SK-N-DZ (cell line): ENCODE results near the gene TBX1.
"Not testable (repeated sequence)": the region's sequence is repeated elsewhere in the genome, so short reads cannot be mapped to it uniquely, and the experiment has no call there.

Experiments used
- DNase-seq: peaks from one replicate; pipeline ENCODE4 v3.0.0-alpha.2; 2015; ENCODE audit warnings: low spot score

TBX1 gene

GRCh38 chr22:19723232-19723982 is 37.2 kb upstream of the TBX1 start, which contains the start of gene GP1BB:
Gene GP1BB, plus strand, starts transcription at chr22:19723539. Its CDS starts 31 bp downstream, at chr22:19723570.
- no peak for DNase-seq

GRCh38 chr22:19723983-19724827 is 36.4 kb upstream of the TBX1 start:
- no peak for DNase-seq

- DNase-seq = no peak
These were observed 35.5 kb upstream of the TBX1 start for GRCh38 chr22:19724927-19725661.

- not testable (repeated sequence) for DNase-seq
These were observed 34.4 kb upstream of the TBX1 start for GRCh38 chr22:19726064-19726788.

- DNase-seq = no peak
These were observed 33.0 kb upstream of the TBX1 start for GRCh38 chr22:19727310-19728150.

- no peak for DNase-seq
These were observed 32.3 kb upstream of the TBX1 start for GRCh38 chr22:19728271-19728670.

- DNase-seq = no peak
These were observed 31.7 kb upstream of the TBX1 start for GRCh38 chr22:19728836-19729235.

- DNase-seq = no peak
These were observed 31.1 kb upstream of the TBX1 start for GRCh38 chr22:19729507-19729906.

- DNase-seq = no peak
These were observed 30.4 kb upstream of the TBX1 start for GRCh38 chr22:19730198-19730597.

GRCh38 chr22:19730655-19731360 is 29.8 kb upstream of the TBX1 start:
- peak; percentile 76 for DNase-seq

- DNase-seq = no peak
These were observed 29.0 kb upstream of the TBX1 start for GRCh38 chr22:19731361-19732135.

GRCh38 chr22:19732403-19733113 is 28.0 kb upstream of the TBX1 start:
- DNase-seq = no peak

- no peak for DNase-seq
These were observed 26.8 kb upstream of the TBX1 start for GRCh38 chr22:19733755-19734154.

- DNase-seq = no peak
These were observed 26.4 kb upstream of the TBX1 start for GRCh38 chr22:19734163-19734562.

GRCh38 chr22:19734837-19735382 is 25.7 kb upstream of the TBX1 start:
- no peak for DNase-seq

- DNase-seq = no peak
These were observed 24.7 kb upstream of the TBX1 start for GRCh38 chr22:19735665-19736510.
